Renal pelvis (tissue), 4 donors: ENCODE data around the gene BTN1A1. TPM values are rescaled to one million over a fixed set of nuclear protein-coding genes. Genes with fewer than 3 reads are reported as not detected.
"Not testable (repeated sequence)": the region's sequence is repeated elsewhere in the genome, so short reads cannot be mapped to it uniquely, and the experiment has no call there.

Experiments used
- DNase-seq: peaks from one replicate; pipeline ENCODE4 v3.0.0-alpha.2; 2013
- polyA plus RNA-seq, 3 donors: library from polyadenylated mRNA; unstranded; fragments of 120-200 nt; gene quantifications; one replicate each; pipeline ENCODE4 v1.2.1, GENCODE V29; 2013; ENCODE audit not compliant: insufficient read length in 3 of 3

BTN1A1 gene
- polyA plus RNA-seq, 3 donors, result 0.16 to 0.23 (median 0.18) TPM

- not testable (repeated sequence) for DNase-seq
Observed at GRCh38 chr6:26511033-26511432, 10.9 kb downstream of the BTN1A1 start.

- DNase-seq, result no peak
Observed at GRCh38 chr6:26514984-26515383, 14.9 kb downstream of the BTN1A1 start.

- DNase-seq, result no peak
Observed at GRCh38 chr6:26516481-26517427, 16.7 kb downstream of the BTN1A1 start.

GRCh38 chr6:26519359-26519758 is 19.3 kb downstream of the BTN1A1 start:
- no peak for DNase-seq

- peak; percentile 70 for DNase-seq
Observed at GRCh38 chr6:26520237-26520849, 20.2 kb downstream of the BTN1A1 start.

GRCh38 chr6:26520850-26521599 is 20.9 kb downstream of the BTN1A1 start:
- peak; percentile 85 for DNase-seq

GRCh38 chr6:26521600-26522391 is 21.7 kb downstream of the BTN1A1 start:
- DNase-seq, result peak; percentile 66

GRCh38 chr6:26522486-26523228 is 22.6 kb downstream of the BTN1A1 start:
- DNase-seq, result not testable (repeated sequence)

GRCh38 chr6:26524314-26524713 is 24.2 kb downstream of the BTN1A1 start:
- not testable (repeated sequence) for DNase-seq

GRCh38 chr6:26524722-26525370 is 24.7 kb downstream of the BTN1A1 start:
- DNase-seq, result no peak

- DNase-seq, result no peak
Observed at GRCh38 chr6:26525838-26526237, 25.7 kb downstream of the BTN1A1 start.

- DNase-seq, result no peak
Observed at GRCh38 chr6:26526928-26527327, 26.8 kb downstream of the BTN1A1 start.

- no peak for DNase-seq
Observed at GRCh38 chr6:26530203-26530602, 30.1 kb downstream of the BTN1A1 start.

GRCh38 chr6:26531897-26532296 is 31.8 kb downstream of the BTN1A1 start:
- no peak for DNase-seq

- DNase-seq, result peak; percentile 93
Observed at GRCh38 chr6:26532699-26533531, 32.8 kb downstream of the BTN1A1 start.

GRCh38 chr6:26533532-26533931 is 33.4 kb downstream of the BTN1A1 start:
- DNase-seq, result no peak

- DNase-seq, result peak; percentile 57
Observed at GRCh38 chr6:26534681-26535465, 34.8 kb downstream of the BTN1A1 start.

- peak; percentile 46 for DNase-seq
Observed at GRCh38 chr6:26536571-26537159, 36.6 kb downstream of the BTN1A1 start.
